Right lobe of liver (tissue), 6 donors: Measurements from ENCODE around the gene PARL. TPM values are rescaled to one million over a fixed set of nuclear protein-coding genes. Genes with fewer than 3 reads are reported as not detected.
A peak's percentile ranks its signal among the peaks of the same experiment; 100 is the strongest.

Source experiments
- ATAC-seq, 4 donors: fragments of 200-7000 bp; cut with Tn5 transposase; one replicate each; pipeline ENCODE4 v1.9.1; 2020; ENCODE audit warnings: mild to moderate bottlenecking in 4 of 4, moderate library complexity in 4 of 4
- DNase-seq, 3 donors: peaks; one replicate each; pipeline ENCODE4 v3.0.0-alpha.2; 2020
- H3K27ac ChIP-seq, 3 donors: fragments of 200-600 bp; one replicate each; pipeline ENCODE4 v1.8.0; 2022
- H3K27me3 ChIP-seq, 2 donors: fragments of 200-600 bp; one replicate each; pipeline ENCODE4 v1.8.0; 2022
- H3K36me3 ChIP-seq, 4 donors: fragments of 200-600 bp; sonication (generic) in 1 of 4; one replicate each; pipeline versions ENCODE4 v1.5.1 to v1.8.0; 2017 to 2022; ENCODE audit warnings: control low read depth in 1 of 4
- H3K4me1 ChIP-seq, 4 donors: fragments of 200-600 bp; sonication (generic) in 1 of 4; one replicate each; pipeline versions ENCODE4 v1.5.1 to v1.8.0; 2017 to 2022; ENCODE audit warnings: control low read depth in 1 of 4
- H3K4me3 ChIP-seq, 3 donors: fragments of 200-600 bp; one replicate each; pipeline ENCODE4 v1.8.0; 2022
- H3K9me3 ChIP-seq, 4 donors: fragments of 200-600 bp; sonication (generic) in 1 of 4; one replicate each; pipeline versions ENCODE4 v1.5.1 to v1.8.0; 2017 to 2022; ENCODE audit warnings: control low read depth in 1 of 4
- POLR2A ChIP-seq: fragments of 450-650 bp; IDR thresholded peaks from one replicate; pipeline ENCODE4 v1.6.1; 2017; ENCODE audit warnings: antibody characterized with exemption, mild to moderate bottlenecking
- WGBS: methylation state at CpG from one replicate; pipeline ENCODE4 v1.1.6; 2018; ENCODE audit warnings: low coverage, low lambda C conversion rate; ENCODE audit not compliant: insufficient coverage; ENCODE audit errors: missing lambda C conversion rate; 5-methylcytosine and 5-hydroxymethylcytosine counted together
- intact Hi-C, 2 donors: fragments of 100-400 bp; cut with DNase I; formaldehyde crosslinking; loops; one replicate each; pipeline versions ENCODE4 v1.11.2 to v1.14.1; 2022
- total RNA-seq, 6 experiments: library from RNA; depleted of rRNA in 2 of 6; stranded (reverse); fragments of >200 nt in 2 of 6; fragmentation: NEBNext Ultra II Directional in 3 of 6; extraction: Animal tissue kit (Norgen Biotek cat#: 25700) in 3 of 6; gene quantifications; one replicate each; pipeline versions ENCODE4 v1.1.0 to v1.2.4, GENCODE V29; 2016 to 2023
- TF ChIP-seq, protein P1 (sequence below), 4 donors: fragments of 200-600 bp in 3 of 4; fragments of 450-650 bp in 1 of 4; IDR thresholded peaks; one replicate each; pipeline versions ENCODE4 v1.5.1 to v1.8.0; 2016 to 2022; ENCODE audit warnings: antibody characterized with exemption in 4 of 4, mild to moderate bottlenecking in 2 of 4
- donor health status: DM: no; HTN: yes; CAD: no.
- donor health status: DM: no; HTN: no; CAD: no.
- donor health status: DM: no; HTN: no; CAD: no.
- donor health status: DM: no; HTN: yes; CAD: no.
- donor health status: DM: no; HTN: yes; CAD: no.

Gene PARL
- total RNA-seq, 6 experiments from 2014 or later, result 23.7 to 29.0 (median 26.2) TPM

DNA sequence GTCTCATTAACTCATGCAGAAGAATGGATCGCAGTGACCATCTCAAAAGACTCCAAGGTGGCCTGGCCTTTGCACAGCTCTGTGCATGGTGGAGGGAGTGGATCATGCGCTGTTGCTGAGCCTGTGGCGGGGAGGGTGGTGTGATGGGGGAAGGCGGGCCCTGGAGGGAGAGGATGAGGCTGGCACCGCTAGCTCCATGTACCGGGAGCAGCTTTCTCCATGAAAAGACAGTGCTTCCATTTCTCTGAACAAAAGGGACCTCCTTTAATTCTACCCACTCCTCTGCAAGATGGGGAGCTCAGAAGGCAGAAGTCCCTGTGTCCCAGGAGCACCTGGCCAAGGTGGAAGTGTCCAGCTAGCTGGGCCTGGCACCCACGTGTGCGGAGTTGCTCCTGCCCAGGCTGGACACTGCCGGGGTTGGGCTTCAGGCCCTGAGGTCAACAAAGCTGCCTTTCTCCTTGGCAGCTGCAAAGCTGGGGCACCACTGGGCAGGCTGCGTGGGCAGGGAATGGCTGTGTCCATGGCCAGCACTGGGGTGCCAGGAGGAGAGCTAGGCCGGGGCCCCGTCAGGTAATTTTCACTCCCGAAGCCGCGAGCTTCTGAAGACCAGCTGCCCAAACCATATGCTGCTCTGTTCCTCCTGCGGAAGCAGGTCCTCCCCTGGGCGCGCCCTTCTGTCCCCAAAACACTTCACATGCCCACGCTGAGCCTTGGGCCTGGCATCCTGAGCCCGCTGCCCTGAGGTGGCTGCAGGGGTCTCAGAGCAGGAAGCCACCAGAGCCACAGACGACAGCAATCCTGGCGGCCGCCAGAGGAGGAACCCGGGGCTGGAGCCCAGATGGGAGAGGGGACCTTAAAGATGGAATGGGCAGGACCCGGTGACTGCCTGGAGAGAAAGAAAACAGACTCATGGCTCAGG is 65.7 kb downstream of the PARL start:
- TF ChIP-seq POLR2A, result no peak
- TF ChIP-seq, protein P1, sequence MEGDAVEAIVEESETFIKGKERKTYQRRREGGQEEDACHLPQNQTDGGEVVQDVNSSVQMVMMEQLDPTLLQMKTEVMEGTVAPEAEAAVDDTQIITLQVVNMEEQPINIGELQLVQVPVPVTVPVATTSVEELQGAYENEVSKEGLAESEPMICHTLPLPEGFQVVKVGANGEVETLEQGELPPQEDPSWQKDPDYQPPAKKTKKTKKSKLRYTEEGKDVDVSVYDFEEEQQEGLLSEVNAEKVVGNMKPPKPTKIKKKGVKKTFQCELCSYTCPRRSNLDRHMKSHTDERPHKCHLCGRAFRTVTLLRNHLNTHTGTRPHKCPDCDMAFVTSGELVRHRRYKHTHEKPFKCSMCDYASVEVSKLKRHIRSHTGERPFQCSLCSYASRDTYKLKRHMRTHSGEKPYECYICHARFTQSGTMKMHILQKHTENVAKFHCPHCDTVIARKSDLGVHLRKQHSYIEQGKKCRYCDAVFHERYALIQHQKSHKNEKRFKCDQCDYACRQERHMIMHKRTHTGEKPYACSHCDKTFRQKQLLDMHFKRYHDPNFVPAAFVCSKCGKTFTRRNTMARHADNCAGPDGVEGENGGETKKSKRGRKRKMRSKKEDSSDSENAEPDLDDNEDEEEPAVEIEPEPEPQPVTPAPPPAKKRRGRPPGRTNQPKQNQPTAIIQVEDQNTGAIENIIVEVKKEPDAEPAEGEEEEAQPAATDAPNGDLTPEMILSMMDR (IDR thresholded peaks at IDR 0.05), result no peak
- DNase-seq (no peak), ATAC-seq (peak in 1 of 4 donors; percentile 8)
- no peak overlapping the region for H3K27ac ChIP-seq
- no peaks in the 10 kb centered on the region for H3K36me3 ChIP-seq
- no peaks in the 10 kb centered on the region for H3K4me1 ChIP-seq
- WGBS, result 86% methylated on average over 6 of the region's 25 CpGs
- H3K4me3 ChIP-seq, result no peak overlapping the region
- H3K27me3 ChIP-seq, result no peaks in the 10 kb centered on the region
- intact Hi-C loops, result no loop called here
- H3K9me3 ChIP-seq, result no peaks in the 10 kb centered on the region

DNA sequence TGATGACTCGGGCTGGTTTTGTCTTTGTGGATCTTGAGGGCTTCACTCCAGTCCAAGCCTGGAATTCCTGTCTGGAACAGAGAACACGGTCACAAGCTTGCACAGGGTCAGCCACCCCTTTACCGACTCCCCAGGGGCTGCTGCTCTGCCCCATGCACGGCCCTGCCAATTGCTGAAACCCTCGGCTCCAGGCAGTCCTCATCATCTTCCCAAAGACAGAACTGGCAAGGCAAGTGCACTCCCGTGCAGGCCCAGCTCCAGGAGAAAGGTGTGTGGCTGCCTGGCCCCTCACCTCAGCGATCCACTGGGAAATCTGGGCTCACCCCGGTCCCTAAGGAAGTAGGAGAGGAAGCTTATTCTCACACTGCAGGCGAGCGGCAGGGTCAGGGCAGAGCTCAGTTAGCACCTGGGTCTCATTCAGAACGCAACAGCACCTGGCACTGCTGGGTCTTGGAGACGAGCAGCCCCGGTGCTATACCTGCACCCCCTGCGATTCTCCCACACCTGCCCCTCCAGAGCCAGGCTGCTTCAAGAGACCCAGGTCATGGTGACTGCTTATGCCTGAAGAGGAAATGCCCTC is 66.5 kb downstream of the PARL start:
- no peaks in the 10 kb centered on the region for H3K36me3 ChIP-seq
- no peak overlapping the region for H3K27ac ChIP-seq
- no peak for DNase-seq
- no peak for TF ChIP-seq POLR2A
- TF ChIP-seq, protein P1 (IDR thresholded peaks at IDR 0.05), result no peak
- no peaks in the 10 kb centered on the region for H3K9me3 ChIP-seq
- H3K4me3 ChIP-seq, result no peak overlapping the region
- intact Hi-C loops, result no loop called here
- ATAC-seq, result no peak
- H3K4me1 ChIP-seq, result no peaks in the 10 kb centered on the region
- no peaks in the 10 kb centered on the region for H3K27me3 ChIP-seq
- 80% methylated on average over 1 of the region's 14 CpGs for WGBS

DNA sequence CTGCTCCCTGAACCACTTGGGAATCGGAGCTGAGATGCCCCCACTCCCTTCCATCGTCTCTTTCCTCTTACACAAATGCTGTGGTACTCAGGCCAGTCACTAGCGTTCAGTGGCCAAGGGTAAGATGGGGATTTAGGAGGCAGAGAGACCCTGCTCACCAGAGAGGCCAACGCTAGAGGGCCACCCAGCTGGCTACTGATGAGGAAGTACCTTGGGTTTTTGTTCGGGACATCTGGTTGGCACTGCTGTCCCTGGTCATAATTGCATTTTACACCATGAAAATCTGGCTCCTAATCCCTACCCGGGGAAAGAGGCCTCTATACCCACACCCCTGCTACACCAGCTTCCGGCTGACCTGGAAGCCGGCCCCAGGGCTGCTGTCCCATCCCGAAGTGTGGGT is 67.0 kb downstream of the PARL start:
- Histone ChIP-seq H3K27me3 (no peaks in the 10 kb centered on the region), H3K27ac (no peak overlapping the region), H3K9me3 (no peaks in the 10 kb centered on the region), H3K4me3 (no peak overlapping the region), H3K36me3 (no peaks in the 10 kb centered on the region), H3K4me1 (no peaks in the 10 kb centered on the region)
- TF ChIP-seq, protein P1 (IDR thresholded peaks at IDR 0.05), result no peak
- no peak for TF ChIP-seq POLR2A
- ATAC-seq (no peak), DNase-seq (no peak)
- whole genome bisulfite sequencing, result no CpG with 5 or more reads among the region's 9 CpGs
- intact Hi-C loops, result no loop called here

DNA sequence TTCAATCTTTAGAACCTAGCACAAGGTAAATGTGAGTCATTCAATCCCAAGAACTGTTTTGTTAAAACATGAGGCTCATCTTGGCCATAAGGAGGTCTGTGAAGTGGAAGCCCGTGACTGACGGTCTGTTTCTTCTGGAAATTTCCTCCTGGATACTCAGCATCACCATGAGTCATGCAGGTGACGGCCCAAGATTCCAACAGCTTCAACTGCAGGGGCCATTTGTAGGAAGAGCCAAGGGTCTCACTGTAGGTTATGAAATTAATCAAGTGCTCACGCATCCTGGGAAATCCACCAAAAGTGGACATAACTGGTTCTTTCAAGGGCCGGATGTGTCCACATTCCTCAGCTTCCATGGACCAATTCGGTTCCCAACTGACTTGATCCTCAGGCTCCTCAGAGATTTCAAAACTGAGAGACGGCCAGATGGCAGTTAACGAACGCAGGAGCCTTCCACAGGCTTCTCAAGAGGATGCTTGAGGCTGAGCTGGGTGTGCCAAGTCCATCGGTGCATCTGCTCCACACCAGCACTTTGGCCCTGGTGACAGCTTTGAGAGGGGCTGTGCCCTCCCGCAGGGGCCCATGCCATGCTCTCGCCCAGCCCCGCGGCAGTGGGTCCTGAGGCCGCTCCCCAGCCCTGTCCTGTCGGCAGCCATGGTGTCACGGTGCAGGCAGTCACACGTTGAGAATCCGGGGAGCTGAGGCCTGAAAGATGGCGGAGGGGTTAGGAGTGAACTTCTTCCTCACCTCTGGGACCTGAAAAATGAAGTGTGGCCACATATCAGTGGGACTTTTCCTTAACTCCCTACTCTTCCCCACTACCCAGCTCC is 67.8 kb downstream of the PARL start:
- Histone ChIP-seq H3K9me3 (no peaks in the 10 kb centered on the region), H3K36me3 (no peaks in the 10 kb centered on the region), H3K27ac (no peak overlapping the region), H3K27me3 (no peaks in the 10 kb centered on the region), H3K4me1 (no peaks in the 10 kb centered on the region), H3K4me3 (no peak overlapping the region)
- TF ChIP-seq, protein P1 (IDR thresholded peaks at IDR 0.05), result no peak
- no peak for TF ChIP-seq POLR2A
- no peak for DNase-seq
- ATAC-seq, result no peak
- 92% methylated on average over 9 of the region's 20 CpGs for WGBS
- intact Hi-C loops, result no loop called here
